ENCODE results near the gene GIGYF1.

GRCh38 chr7:100720671-100721504 is 26.8 kb upstream of the GIGYF1 start:
- peak; percentile 56 for TF ChIP-seq EZH2 (IDR thresholded peaks at IDR 0.05; ENCODE audit: low read length)
- TF ChIP-seq CTCF (optimal IDR thresholded peaks at IDR 0.05 in 1 of 3, IDR thresholded peaks at IDR 0.05 in 1 of 3, conservative IDR thresholded peaks at IDR 0.05 in 1 of 3; ENCODE audit: extremely low read depth in 1 of 3, insufficient read depth in 2 of 3, low read length in 3 of 3) = no peak
